NCI-H345 treated with DMSO at 0.1 percent for 48 hours (cell line): ENCODE measurements around the gene CYP4F22.
"Not testable (repeated sequence)": the region's sequence is repeated elsewhere in the genome, so short reads cannot be mapped to it uniquely, and the experiment has no call there.

Experiments used
- DNase-seq: peaks from one replicate; lab custom pipeline; 2025; ENCODE audit not compliant: unreplicated experiment; lab: John Stamatoyannopoulos, UW

Gene CYP4F22

DNA sequence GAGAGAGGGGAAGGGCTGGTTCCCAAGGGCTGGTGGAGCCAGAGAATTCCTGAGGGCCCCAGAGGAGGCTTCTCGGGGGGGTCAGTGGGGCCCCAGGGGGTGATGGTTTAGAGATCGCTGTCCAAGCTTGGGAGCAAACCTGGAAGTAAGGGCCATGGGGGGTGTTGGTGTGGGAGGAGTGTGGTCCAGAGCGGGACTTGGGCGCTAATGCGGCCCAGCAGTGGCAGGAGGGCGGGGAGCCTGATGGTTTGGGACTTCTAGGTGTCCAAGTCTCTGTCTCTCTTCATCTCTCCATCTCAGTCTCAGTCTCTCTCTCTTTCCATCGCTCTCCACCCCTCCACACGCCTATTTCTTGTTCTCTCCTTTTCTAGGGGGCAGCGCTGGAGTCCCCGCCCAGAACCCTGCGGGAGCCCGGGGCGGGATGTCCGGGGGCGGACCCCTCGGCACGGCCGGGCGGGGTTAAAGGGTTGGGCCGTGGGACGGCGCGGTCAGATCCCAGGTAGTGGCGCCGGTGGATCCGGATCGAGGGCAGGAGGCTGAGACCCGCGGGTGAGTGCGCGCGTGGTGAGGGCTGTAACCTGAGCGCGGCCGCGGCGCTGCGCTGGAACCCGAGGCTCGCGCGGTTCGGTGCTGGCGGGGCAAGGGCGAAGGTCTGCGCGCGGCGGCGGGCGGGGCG lies at the start of gene CYP4F22:
TSS of gene CYP4F22 (plus strand) at position 491 of the 676 bp plus-strand sequence. CDS start 16,812 bp downstream, outside the sequence.
- DNase-seq = no peak

DNA sequence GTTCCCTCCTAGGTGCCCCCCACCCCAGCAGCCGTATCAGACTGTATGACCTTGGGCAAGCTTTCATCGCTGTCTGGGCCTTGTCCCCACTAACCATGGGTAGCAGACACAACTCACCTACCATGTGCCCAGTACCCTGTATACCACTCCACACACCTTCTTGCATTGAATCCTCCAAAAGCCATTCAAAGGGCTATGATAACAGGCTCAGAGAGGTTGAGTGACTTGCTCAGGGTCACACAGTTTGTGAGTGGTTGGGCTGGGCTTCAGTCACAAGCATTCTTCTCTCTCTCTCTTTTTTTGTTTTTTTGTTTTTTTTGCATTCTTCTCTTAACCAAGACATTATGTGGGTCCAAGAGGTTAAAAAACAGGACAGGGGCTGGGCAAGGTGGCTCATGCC lies 46.6 kb upstream of the CYP4F22 start:
- DNase-seq = no peak

DNA sequence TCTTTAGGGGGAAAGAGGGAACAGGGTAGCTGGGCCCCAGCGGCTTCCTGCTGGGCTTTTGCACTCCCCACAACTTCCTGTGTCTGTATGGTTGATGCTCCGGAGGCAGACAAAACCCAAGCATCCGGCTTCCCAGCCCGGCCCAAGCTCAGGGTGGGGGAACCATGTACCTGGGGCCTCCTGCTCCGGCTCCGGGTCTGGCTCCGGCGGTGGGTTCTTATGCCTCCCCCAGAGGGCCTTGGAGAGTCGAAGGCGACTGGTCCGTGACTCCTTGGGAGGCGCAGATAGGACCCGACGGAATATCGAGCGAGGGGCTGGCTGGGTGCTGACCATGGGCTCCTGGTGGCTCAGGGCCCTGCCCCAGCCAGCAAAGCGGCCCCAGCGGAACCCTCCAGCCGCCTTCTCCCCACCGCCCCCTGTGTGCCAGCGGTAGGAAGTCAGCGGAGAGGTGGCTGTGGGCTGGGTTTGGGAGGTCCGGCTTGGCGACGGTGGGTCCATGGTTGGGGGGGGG lies 44.4 kb upstream of the CYP4F22 start:
- no peak for DNase-seq

DNA sequence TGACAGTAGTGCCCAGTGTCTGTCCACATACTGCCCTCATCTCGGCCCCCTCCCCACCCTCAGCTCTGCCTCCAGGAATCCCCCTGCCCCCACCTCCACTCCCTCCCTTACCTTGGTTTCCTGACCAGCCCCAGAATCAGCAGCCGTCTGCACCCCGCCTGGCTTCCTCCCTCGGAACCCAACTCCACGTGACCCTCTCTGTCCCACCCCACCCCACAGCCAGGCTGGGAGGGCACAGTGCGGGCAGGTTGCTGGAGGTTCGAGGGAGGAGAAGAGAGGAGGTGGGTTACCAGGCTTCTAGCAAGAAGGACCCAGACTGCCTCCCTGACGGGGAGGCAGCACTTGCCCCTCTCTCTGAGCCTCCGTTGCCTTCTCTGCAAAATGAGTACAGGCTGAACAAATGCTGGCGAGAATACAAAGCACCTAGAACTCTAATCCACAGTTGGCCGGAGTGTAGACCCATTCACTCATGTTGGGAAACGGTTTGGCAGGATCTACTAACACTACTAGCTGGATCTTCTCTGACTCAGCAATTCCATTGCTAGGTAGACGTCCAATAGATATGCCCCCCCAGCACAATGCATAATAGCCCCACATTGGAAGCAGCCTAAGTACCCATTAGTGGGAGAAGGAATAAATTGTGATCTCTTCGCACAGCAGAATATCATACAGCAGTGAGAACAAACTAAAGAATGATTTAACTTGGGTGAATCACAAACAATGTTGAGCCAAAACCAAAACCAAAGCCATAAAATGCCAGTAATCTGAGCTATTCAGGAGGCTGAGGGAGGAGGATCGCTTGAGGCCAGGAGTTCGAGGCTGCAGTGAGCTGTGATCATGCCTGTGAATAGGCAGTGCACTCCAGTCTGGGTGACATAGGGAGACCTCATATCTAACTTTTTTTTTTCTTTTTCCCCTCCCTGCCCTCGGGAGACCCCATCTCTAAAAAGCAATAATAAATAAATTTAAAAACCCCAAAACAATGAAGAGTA lies 43.6 kb upstream of the CYP4F22 start, which contains the start of gene RASAL3:
TSS of gene RASAL3 (minus strand) at position 151 of the 992 bp plus-strand sequence. CDS start 186 bp downstream, outside the sequence.
- no peak for DNase-seq

DNA sequence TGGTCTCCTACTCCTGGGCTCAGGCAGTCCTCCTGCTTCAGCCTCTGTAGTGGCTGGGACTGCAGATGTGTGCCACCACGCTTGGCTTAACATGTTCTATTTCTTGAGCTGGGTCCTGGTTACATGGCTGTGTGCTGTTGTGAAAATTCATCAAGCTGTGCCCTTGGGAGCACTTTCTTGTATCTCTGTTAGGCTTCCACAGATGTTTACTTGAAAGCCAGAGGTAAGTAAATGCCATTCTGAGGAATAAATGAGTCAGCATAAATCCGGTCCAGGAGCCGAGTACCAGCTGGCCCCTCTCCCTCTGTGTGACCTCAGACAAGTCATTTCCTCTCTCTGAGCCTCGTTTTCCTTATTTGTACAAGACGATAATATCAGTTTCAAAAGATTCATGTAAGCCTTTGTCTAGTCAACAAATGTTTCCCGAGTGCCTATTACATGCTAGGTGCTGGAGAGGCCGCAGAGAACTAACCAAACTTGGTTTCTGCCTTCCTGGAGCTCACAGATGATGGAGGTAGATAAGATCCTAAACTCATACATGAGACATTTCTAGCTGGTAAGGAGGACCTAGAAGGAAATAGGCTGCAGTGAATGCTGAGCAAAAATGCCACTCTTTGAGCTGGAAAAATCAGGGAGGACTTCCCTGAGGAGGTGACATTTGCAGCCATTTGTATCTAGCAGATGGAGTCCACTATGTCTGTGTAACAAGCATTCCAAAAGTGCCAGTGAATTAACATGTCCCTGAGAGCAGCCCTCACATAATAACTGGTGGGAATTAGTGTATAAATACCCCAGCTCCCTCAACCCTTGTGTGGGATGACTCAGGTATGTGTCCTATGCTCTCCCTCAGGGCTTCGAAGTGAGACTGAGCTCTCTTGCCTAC lies 41.2 kb upstream of the CYP4F22 start:
- no peak for DNase-seq

DNA sequence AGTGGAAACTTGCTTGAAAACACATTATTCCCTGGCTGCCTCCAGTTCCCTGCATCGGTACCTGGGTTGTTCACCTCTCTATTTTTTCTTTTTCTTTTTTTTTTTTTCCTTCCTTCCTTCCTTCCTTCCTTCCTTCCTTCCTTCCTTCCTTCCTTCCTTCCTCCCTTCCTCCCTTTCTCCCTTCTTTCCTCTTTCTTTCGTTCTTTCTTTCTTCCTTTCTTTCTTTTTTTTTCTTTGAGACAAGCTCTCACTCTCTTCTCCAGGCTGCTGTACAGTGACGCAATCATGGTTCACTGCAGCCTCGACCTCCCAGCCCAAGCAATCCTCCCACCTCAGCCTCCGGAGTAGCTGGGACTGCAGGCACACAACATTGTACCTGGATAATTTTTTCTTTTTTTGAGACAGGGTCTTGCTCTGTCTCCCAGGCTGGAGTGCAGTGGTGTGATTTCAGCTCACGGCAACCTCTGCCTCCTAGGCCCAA lies 40.6 kb upstream of the CYP4F22 start:
- no peak for DNase-seq

DNA sequence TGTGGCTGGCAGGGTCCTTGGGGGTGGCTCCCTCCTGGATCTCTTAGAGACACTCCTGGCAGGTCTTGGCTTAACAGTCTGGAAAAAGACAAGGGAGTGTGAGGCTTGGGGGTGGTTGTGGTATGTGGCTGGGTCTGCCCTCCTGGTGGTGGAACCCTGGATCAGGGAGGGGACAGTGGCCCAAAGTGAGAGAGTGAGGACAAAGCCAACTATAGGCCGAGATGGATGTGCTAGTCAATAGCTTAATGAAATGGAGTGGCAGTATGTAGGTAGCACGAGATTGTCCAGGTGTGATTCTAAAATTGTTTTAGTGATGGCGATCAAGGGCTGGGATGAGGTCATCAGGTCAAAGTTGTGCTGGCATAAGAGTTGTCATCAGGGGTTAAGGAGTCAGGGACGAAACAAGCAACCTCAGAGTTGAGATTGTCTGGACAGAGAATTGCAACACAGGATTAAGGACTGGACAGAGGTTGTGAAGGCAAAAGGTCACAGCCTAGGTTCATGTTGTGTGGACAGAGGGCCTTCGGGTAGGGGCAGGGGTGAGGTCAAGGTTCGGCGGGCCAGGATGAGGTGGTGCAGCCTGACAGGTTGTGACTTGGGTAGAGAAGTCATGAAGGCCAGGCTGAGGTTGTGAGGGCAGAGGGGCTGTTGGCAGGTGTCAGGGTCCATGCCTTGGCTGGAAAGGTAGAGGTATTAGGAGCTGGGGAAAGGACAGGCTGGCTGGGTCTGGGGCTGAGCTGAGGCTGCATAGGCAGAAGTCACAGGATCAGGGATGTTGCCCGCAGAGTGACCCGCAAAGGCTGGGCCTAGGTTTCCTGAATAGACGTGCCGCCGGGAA lies 39.4 kb upstream of the CYP4F22 start:
- no peak for DNase-seq

DNA sequence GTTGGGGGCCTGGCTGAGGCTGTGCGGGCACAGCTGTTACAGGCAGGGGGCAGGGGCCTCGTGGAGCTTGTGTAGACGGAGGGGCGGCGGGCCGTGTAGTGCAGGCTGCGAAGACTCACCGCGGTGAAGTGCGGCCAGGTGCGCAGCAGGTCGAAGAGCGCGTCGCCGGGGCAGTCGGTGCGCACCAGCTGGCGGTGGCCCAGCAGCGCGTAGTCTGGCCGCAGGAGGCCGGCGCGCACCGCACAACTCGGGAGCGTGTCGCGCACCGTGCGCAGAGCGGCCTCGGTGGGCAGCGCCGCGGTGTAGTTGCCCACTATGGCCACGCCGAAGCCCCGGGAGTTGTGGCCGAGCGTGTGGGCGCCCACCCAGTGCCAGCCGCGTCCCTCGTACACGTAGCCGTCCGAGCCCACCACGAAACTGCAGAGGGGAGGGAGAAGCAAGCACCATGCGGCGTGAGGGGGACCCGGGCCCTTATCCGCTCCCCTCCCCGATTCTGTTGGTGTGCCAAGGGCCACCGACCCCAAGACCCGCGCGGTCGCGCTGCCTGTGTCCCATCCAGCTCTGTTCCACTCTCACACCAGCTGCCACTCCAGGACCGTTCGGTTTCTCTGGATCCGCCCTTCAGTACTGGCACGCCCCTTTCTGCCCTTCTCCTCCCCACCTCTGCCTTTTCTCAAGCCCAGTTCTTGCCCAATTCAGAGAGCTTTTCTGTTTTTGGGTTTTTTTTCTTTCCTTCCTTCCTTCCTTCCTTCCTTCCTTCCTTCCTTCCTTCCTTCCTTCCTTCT lies 38.6 kb upstream of the CYP4F22 start:
- DNase-seq = no peak

DNA sequence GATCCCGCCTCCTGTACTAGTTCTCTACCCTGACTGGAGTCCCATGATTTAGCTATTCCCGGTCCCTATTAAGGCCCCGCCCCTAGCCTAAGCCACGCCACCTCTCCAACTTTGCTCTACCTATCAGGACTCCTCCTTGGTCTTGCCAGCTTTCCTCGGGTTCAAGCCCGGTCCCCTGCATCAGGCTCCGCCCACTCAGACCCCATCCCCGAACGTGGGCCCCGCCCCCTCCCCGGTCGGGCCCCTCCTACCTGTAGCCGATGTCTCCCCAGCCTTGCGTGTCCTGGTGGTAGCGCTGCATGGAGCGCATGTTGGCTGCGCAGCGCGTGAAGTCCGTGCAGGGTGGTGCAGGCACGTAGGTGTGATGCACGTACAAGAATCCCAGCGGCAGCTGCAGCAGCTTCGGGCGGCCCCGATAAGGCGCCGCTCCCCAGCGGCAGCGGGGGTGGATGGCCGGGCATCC lies 36.7 kb upstream of the CYP4F22 start:
- no peak for DNase-seq

DNA sequence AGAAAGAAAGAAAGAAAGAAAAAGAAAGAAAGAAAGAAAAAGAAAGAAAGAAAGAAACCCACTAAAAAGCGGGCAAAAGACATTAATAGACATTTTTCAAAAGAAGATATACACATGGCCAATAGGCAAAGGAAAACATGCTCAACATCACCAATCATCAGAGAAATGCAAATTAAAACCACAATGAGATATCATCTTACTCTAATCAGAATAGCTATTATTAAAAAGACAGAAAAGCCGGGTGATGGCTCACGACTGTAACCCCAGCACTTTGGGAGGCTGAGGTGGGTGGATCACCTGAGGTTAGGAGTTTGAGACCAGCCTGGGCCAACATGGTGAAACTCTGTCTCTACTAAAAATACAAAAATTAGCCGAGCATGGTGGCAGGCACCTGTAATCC lies 34.5 kb upstream of the CYP4F22 start:
- not testable (repeated sequence) for DNase-seq

DNA sequence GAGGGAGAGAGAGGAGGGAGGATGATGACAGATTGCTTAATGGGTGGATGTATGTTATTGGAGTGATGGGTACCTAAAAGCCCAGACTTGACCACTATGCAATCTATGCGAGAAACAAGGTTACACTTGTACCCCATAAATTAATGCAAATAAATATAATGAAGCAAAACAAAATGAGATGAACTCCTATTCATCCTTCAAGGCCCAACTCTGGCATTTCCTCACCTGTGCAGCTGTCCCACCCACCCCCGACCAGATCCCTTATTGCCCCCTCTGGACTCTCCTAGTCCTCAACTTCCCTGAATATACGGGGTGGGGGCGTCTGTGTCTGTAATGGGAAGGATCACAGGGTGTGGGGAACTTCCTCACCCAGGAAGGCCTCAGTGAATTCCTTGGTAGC lies 33.2 kb upstream of the CYP4F22 start:
- no peak for DNase-seq

DNA sequence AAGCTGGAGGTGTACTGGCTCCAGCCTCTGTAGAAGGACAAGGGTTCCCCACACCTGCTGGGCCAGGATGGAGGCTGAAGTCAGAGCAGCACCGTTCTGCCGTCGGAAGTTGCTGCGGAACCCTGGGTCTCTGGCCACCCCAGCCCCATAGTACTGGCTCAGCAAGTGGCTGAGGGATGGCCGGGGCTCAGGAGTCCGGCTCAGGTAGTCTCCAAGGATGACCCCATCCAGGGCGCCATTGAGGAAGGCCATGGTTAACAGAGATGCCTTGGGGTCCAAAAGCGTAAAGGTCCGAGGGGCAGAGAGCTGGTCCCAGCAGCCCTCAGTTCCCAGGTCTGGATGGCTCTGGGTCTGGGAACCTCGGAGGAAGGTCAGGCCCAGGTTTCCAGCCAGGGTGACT lies 32.7 kb upstream of the CYP4F22 start:
- DNase-seq = no peak

DNA sequence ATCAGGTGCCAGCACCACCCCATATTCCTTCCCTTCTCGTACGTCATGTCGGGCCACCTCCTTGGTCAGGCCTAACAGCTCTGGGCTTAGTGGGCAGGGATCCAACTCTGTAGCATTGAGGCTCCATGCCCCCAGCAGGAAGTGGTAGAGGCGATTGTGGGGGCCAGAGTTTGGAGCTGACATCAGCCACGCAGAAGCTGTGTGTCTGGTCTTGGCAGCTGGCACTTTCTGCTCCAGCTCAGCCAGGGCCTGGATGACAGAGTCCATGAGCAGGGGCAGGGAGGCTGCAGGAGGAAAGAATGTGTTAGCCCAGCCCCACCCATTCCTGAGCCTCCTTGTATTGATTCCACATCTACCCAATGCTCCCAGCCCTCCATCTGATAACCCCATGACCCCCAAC lies 32.0 kb upstream of the CYP4F22 start:
- DNase-seq = no peak

DNA sequence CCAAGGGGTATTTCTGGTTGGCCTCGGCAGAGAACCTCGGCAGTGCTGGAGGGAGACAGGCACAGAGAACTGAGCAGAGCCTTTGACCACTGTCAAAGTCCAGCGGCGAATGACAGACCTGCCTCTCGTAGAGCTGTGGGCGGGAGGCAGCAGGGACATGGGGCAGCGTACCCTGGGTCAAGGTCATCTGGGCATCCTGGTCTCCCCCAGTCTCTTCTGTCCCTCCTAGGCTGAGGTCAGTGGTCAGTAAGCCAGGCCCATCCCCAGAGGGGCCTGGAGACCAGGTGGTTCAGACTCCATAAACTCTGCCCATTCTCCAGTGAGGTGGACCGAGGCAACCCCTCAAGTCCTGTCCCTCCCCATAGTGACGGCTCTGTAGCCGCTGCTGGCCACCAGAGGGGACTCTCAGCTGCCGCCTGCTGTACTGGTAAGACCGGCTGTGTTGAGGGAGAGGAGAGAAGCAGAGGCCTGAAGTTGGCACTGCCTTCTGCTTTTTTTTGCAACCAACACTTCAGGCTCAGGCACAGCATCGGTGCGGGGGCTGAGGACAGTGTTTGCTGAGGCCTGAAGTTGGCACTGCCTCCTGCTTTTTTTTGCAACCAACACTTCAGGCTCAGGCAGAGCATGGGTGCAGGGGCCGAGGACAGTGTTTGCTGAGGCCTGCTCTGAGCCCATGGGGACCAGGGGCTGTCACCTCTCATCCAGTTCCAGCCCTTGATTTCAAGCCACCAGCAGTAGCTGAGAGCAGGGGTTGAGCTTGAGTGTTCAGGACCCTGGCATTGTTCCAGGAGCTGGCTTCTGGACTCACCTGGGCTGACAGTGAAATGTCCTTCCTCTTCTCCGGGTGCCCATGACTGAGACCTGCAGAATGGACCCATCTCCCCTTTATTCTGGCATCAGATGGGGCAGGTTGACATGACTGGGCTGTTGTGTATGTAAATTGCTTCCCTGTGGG lies 28.7 kb upstream of the CYP4F22 start, which contains the start of gene PGLYRP2:
TSS of gene PGLYRP2 (minus strand) at position 111 of the 955 bp plus-strand sequence. CDS start 130 bp downstream, outside the sequence.
- no peak for DNase-seq

DNA sequence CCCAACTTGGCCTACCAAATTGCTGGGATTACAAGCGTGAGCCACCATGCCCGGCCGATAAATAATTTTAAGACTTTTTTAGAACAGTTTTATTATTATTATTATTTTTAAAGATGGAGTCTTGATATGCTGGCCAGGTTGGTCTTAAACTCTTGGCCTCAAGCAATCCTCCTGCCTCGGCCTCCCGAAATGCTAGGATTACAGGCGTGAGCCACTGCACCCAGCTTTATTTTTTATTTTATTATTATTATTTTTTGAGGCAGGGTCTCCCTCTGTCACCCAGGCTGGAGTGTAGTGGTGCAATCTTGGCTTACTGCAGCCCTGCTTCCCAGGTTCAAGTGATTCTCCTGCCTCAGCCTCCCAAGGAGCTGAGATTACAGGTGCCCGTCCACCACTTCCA lies 27.3 kb upstream of the CYP4F22 start:
- not testable (repeated sequence) for DNase-seq

DNA sequence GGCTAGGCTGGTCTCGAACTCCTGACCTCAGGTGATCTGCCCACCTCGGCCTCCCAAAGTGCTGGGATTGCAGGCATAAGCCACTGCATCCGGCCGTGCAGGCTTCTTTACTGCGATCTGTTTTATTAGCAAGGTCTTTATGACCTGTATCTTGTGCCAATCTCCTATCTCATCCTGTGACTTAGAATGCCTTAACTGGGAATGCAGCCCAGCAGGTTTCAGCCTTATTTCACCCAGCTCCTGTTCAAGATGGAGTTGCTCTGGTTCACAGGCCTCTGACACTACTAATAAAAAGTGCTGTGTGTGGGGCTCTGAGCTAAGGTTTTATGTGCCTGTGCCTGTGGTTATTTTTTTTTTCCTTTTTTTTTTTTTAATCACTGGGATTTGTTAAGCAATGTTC lies 22.6 kb upstream of the CYP4F22 start:
- DNase-seq = not testable (repeated sequence)

DNA sequence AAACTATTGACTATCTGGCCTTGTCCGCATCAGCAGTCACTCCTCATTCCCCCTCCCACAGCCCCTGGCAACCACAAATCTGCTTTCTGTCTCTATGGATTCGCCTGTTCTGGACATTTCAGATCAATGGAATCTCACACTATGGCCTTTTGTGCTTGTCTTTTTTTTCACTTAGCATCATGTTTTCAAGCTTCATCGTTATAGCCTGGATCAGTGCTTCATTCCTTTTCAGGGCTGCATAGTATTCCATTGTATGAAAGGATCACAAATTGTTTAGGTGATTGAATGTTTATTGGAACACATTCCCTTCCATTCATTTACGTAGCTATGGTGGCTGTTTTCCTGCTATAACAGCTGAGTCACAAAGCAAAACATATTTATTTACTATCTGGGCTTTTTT lies 21.3 kb upstream of the CYP4F22 start:
- DNase-seq = no peak
